PFSK-1 (cell line): ENCODE measurements around the gene BIRC5.

Source experiments
- FOXP2 ChIP-seq: optimal IDR thresholded peaks from 2 replicates; pipeline ENCODE3; 2011; ENCODE audit warnings: borderline replicate concordance, control low read depth, inconsistent platforms; ENCODE audit not compliant: insufficient read depth; ENCODE audit errors: extremely low read length, extremely low read depth
- POLR2AphosphoS5 ChIP-seq: IDR thresholded peaks from 2 replicates; pipeline ENCODE4 v1.6.1; 2012; ENCODE audit warnings: low read depth, mild to moderate bottlenecking, control low read depth, low read length, moderate library complexity
- SIN3A ChIP-seq: IDR thresholded peaks from 2 replicates; pipeline ENCODE4 v1.6.1; 2012; ENCODE audit warnings: mild to moderate bottlenecking, low read length, moderate library complexity, borderline replicate concordance; ENCODE audit not compliant: insufficient read depth
- TAF1 ChIP-seq: IDR thresholded peaks from 2 replicates; pipeline ENCODE4 v1.6.1; 2012; ENCODE audit warnings: low read length, control low read depth, borderline replicate concordance; ENCODE audit not compliant: insufficient read depth
- TF ChIP-seq, protein P1 (sequence below), 2 experiments: IDR thresholded peaks; 2 replicates each; pipeline versions ENCODE4 v1.6.1 to v1.8.0; 2011 to 2012; ENCODE audit warnings: low read depth in 2 of 2, low read length in 2 of 2, control low read depth in 1 of 2, inconsistent platforms in 1 of 2, mild to moderate bottlenecking in 1 of 2, moderate library complexity in 1 of 2; ENCODE audit not compliant: insufficient read depth in 1 of 2

The BIRC5 gene

DNA sequence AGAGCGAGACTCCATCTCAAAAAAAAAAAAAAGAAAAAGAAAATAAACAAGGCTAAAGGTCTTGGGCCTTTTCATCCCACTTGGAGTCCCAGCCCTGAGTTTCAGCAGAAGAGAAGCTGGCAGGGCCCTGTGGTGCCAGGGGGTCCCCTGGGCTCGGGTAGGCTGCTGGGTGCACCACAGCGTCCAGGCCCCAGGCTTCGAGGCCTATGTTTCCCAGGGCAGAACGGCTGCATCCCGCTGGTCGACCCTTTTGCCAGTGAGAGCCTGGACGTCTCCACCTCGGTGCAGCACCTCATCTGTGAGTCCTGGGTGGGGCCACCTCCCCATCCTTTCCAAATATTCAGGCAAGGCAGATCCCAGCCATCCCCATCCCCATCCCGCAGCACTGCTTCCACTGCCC, 19.6 kb downstream of the BIRC5 start:
- TF ChIP-seq, protein P1, sequence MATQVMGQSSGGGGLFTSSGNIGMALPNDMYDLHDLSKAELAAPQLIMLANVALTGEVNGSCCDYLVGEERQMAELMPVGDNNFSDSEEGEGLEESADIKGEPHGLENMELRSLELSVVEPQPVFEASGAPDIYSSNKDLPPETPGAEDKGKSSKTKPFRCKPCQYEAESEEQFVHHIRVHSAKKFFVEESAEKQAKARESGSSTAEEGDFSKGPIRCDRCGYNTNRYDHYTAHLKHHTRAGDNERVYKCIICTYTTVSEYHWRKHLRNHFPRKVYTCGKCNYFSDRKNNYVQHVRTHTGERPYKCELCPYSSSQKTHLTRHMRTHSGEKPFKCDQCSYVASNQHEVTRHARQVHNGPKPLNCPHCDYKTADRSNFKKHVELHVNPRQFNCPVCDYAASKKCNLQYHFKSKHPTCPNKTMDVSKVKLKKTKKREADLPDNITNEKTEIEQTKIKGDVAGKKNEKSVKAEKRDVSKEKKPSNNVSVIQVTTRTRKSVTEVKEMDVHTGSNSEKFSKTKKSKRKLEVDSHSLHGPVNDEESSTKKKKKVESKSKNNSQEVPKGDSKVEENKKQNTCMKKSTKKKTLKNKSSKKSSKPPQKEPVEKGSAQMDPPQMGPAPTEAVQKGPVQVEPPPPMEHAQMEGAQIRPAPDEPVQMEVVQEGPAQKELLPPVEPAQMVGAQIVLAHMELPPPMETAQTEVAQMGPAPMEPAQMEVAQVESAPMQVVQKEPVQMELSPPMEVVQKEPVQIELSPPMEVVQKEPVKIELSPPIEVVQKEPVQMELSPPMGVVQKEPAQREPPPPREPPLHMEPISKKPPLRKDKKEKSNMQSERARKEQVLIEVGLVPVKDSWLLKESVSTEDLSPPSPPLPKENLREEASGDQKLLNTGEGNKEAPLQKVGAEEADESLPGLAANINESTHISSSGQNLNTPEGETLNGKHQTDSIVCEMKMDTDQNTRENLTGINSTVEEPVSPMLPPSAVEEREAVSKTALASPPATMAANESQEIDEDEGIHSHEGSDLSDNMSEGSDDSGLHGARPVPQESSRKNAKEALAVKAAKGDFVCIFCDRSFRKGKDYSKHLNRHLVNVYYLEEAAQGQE (IDR thresholded peaks at IDR 0.05; ENCODE audit: insufficient read depth in 1 of 2, low read depth in 2 of 2, low read length in 2 of 2): no peak
- TF ChIP-seq POLR2AphosphoS5 (no peak), SIN3A (no peak), FOXP2 (no peak), TAF1 (no peak)

DNA sequence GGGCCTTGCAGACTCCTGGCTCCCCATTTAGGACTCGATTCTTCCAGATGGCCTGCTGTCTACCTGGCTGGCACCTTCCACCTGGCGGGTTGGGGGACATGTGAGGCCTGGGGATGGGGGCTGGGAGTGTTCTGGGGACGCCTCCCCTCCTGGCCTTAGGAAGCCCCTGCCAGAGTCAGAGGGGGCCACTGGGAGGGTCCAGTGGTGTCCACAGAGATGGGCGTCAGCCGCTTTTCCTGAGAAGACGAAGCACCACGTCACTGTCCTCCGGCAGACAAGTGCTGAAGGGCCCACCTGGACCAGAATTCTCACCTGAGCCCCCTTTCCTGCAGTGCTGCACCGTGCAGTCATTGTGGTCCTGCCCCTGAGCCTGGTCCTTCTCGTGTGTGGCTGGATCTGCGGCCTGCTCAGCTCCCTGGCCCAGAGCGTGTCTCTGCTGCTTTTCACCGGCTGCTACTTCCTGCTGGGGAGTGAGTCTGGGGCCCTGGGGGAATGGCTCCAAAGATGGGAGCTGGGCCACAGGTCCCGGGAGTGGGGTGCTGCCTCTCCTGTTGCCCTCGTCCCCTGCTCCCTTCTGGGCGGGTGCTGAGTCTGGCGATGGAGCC, 20.3 kb downstream of the BIRC5 start:
- TF ChIP-seq POLR2AphosphoS5: no peak
- TF ChIP-seq SIN3A: no peak
- no peak for TF ChIP-seq FOXP2
- TF ChIP-seq, protein P1 (IDR thresholded peaks at IDR 0.05; ENCODE audit: insufficient read depth in 1 of 2, low read depth in 2 of 2, low read length in 2 of 2): no peak
- TF ChIP-seq TAF1: no peak

DNA sequence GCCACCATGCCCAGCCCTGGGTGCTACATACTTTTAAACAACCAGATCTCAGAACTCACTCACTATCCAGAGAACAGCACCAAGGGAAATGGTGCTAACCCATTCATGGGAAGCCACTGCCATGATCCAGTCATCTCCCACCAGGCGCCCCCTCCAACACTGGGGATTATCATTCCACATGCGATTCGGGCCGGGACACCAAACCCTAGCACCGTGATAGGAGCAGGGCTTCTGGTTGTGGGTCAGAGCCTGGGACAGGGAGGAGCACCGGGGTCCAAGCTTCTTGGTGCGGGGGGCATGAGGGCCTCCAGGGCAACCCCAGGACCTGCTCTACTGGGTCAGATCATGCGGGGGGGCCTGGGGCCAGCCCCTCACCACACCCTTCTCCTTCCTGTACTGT, 21.8 kb downstream of the BIRC5 start:
- TF ChIP-seq, protein P1 (IDR thresholded peaks at IDR 0.05; ENCODE audit: insufficient read depth in 1 of 2, low read depth in 2 of 2, low read length in 2 of 2): no peak
- TF ChIP-seq FOXP2: no peak
- no peak for TF ChIP-seq POLR2AphosphoS5
- no peak for TF ChIP-seq TAF1
- TF ChIP-seq SIN3A: no peak

GRCh38 chr17:78236362-78237127, 22.5 kb downstream of the BIRC5 start:
- TF ChIP-seq POLR2AphosphoS5: no peak
- no peak for TF ChIP-seq FOXP2
- TF ChIP-seq, protein P1 (IDR thresholded peaks at IDR 0.05; ENCODE audit: insufficient read depth in 1 of 2, low read depth in 2 of 2, low read length in 2 of 2): no peak
- no peak for TF ChIP-seq SIN3A
- TF ChIP-seq TAF1: no peak
